Caki2 (cell line): ENCODE results near the gene NUDCD2. TPM values are rescaled to one million over a fixed set of nuclear protein-coding genes. Genes with fewer than 3 reads are reported as not detected.
"Not testable (repeated sequence)": the region's sequence is repeated elsewhere in the genome, so short reads cannot be mapped to it uniquely, and the experiment has no call there.

Source experiments
- DNase-seq: peaks from one replicate; pipeline ENCODE4 v3.0.0-alpha.2; 2015; ENCODE audit warnings: low read depth
- in situ Hi-C: cut with HindIII; loops from 2 replicates; pipeline ENCODE4 v1.10.0; 2016; ENCODE audit warnings: low sequenced_read_pairs, low pct_unique_long_range_greater_than_20kb, mixed read lengths
- total RNA-seq: library from RNA; depleted of rRNA; stranded (reverse); fragments of >200 nt; shearing (Covaris generic); gene quantifications from 2 replicates; pipeline ENCODE4 v1.2.3, GENCODE V29; 2014; ENCODE audit warnings: low replicate concordance

Gene NUDCD2
- total RNA-seq, 1 experiment from 2014 or later: 17.4 TPM

DNA sequence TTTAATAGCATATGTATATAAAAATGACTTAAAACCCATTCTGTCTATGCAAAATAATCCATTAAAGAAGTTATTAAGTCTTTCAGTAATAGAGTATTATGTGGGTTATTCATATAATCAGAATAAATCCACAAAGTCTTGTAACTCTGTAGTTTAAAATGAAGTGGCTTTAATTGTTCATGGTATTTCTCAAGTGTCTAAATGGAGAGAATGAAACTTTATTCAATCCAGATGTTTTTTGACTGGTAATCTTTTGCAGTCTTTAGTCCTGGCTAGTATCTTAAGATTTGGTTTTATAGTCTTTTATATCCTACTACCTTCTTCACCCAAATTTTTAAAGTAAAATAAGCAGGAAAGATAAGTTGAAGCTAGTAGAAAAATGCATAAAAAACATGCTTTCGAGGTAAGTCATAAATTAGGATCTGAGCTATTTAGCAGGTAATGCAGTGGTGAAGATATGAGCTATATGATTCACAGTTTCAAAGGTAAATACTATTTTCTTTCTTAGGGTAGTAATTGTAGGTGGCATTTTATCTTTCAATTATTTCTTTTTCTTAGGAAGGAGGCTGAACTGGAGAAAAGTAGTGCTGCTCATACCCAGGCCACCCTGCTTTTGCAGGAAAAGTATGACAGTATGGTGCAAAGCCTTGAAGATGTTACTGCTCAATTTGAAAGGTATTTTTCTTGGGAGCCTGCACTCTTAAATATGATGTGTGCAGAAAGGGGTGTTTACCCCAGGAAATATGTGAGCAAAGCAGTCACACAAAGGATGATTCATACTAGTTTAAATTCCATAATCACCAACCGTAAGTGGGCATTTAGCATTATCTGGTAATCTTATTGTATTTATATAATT, 18.5 kb upstream of the NUDCD2 start:
- no peak for DNase-seq
- in situ Hi-C loops: no loop called here

DNA sequence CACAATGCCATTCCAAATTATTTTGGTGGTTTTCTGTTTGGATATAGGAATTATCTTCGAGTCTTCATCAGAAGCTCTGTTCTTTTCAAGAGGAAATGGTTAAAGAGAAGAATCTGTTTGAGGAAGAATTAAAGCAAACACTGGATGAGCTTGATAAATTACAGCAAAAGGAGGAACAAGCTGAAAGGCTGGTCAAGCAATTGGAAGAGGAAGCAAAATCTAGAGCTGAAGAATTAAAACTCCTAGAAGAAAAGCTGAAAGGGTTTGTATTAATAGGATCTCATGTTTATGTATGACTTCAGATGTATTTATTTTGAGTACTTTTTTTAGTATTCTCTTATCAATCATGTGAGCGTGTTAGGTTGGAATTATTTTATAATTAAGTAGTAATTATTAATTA, 15.5 kb upstream of the NUDCD2 start:
- in situ Hi-C loops: no loop called here
- DNase-seq: no peak

DNA sequence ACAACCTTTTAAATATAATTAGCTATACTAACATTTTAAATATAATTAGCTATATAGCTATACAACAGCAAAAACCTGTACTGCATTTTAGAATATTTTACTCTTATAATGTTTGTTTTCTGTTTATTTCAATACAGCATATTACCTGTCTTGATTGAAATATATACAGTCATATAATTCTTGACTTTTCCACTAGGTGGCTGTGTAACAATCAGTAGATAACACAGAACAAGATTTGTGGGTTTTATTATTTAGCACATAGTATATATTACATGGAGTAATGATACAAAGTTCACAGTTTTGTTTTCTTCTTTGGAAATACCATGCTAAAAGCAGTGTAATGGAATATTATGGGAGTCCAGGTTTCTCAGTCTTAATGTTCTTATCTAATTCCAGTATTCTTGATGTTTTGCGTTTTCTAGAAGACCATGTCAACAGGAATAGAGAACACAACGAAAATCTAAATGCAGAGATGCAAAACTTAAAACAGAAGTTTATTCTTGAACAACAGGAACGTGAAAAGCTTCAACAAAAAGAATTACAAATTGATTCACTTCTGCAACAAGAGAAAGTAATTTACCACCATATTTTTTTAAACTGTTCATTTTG, 13.8 kb upstream of the NUDCD2 start:
- in situ Hi-C loops: no loop called here
- DNase-seq: no peak

DNA sequence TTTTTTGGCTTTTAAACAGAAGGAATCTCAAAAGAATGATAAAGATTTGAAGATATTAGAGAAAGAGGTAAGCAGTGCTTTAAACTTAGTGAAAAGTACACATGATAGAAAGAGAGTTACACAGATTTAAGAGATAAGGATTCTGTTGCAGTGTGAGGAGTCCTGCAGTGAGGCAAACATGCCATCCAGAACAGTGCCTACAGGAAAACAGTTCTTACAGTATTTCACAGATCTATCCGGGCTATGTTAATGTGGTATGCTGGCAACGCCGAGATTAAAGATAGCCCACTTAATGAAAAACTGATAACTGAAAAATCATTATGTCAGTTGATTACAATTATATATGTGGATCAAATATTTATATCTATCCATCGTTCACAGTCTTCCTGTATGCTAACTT, 7.8 kb upstream of the NUDCD2 start:
- DNase-seq: no peak
- in situ Hi-C loops: no loop called here

DNA sequence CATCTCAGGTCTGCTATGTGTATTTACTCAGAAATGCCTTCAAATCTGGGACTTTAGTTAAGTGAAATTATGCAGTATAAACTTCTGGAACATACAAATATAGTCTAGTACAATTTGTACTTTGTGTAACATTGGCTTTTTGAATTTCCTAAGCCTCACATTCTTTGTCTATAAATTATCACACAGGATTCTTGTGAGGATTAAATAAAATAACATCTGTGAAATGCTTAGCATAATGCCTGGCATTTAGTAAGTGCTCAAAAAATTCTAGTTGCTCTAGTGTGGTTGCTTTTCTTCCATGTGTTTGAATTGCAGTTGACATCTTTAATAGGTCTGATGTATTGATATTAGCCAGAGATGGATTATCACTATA, 3.1 kb upstream of the NUDCD2 start:
- in situ Hi-C loops: no loop called here

DNA sequence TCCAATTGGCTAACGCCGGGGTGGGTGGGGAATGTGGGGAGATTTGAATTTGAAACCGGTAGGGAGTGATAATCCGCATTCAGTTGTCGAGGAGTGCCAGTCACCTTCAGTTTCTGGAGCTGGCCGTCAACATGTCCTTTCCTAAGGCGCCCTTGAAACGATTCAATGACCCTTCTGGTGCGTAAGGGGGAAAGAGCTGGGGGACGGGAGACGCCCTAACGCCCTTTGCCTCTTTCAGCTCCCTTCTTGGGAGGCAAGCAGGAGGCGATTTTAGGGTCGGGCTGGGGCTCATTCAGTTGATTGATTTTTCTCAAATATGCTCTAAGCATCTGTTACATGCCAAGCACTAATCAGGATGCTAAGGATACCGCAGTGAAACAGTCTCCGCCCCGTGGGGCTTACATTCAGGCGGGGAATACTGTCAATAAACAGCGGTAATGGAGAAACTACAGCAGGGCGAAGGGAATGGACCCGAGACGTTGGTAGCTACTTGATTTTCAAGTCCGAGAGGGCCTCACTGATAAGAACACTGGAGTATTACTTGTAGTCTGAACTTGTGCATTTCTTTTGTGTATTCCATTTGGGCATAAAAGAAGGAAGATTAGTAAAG, 765 bp upstream of the NUDCD2 start, which contains the start of gene HMMR:
Gene HMMR, plus strand, starts transcription at position 71 of the 610 bp plus-strand sequence. Its CDS starts 61 bp downstream, at position 132.
- no peak for DNase-seq
- in situ Hi-C loops: no loop called here

More for the DNA sequence above, 3.1 kb upstream of the NUDCD2 start:
- no peak for DNase-seq

DNA sequence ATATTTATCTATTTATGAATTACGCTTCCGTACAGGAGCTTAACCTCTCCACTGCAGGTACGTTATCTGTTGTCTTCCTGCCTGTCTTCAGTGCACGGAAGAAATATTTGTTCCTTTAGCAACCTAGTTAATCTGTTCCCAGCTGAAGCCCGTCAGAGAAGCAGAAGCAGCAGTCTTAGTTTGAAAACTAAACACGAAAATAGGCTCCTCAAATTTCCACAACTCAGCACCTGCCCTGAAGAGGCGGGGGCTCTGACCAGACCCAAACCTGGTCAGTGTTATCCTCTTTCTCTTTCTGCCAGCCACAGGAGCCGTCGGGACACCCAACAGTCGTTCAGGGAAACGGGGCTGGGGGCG, 462 bp downstream of the NUDCD2 start:
- in situ Hi-C loops: no loop called here
- DNase-seq: no peak

DNA sequence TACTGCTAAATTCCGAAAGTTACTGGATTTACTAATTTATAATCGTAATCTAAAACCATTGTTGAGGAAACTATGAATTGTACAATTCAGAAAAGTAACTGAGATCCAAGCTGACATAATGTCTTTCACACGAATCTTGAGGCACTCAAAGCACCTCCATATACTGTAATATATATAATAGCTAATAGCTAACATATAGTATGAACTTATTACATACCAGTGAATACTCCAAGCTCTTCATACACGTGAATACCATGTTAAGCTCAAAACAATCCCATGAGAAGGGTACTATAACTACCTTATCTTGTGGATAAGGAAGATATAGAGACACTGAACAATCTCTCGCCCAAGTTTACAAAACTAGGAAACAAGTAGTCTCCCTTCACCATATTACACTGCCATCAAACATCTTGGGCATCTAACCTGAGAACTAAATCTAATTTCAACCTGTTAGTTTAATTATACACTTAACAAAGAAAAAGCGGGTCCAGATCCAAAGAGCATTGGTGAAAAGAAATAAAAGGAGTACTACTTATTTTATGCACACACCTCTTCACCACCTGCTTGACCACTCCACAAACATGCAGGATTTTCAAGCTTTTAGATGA, 1.0 kb downstream of the NUDCD2 start:
- in situ Hi-C loops: no loop called here
- DNase-seq: no peak

DNA sequence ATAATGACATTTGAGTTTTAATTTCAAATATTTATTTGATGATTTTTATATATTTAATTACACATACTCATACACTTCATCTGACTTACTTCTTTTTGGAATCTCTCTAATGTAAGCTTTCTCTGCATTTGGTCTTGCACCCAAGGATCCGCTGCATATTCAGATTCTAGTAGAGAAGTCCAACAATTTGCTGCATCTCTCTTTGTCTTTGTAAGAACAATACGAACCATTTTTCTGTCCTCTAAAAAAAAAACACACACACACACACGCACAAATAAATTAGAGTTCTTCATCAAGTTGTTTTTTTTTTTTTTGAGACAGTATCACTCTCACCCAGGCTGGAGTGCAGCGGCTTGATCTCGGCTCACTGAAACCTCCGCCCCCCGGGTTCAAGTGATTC, 3.1 kb downstream of the NUDCD2 start:
- DNase-seq: no peak
- in situ Hi-C loops: no loop called here

DNA sequence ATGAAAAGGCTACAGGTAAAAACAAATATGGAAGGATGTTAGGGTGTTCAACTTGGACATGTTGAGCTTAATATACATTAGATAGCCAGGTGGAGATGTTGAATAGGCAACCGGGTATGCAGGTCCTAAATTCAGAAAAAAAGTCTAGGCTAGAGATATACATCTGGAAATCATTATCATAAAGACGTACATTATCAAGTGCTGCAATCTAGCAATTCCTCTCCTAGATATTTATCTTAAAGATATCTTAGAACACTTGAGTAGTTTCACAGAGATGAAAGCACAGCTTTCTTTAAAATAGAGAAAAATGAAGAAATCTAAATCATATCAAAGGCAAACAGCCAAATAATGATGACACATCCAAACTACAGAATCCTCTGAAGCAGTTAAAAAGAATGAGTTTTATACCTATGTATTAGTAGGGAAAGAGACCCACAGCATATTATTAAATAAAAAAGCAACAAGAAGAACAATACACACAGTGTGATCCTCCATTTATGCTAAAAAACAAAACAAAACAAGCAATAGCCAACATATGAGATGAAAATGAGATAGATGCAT, 3.8 kb downstream of the NUDCD2 start:
- in situ Hi-C loops: no loop called here
- DNase-seq: no peak

DNA sequence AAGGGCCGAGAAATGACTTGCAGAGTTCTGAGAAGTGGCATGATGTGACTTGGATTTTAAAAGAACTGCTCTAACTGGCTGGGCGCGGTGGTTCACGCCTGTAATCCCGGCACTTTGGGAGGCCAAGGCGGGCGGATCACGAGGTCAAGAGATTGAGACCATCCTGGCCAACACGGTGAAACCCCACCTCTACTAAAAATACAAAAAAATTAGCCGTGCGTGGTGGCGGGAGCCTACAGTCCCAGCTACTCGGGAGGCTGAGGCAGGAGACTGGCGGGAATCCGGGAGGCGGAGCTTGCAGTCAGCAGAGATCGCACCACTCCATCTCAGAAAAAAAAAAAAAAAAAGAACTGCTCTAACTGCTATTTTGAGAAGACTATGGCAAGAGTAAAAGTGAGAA, 4.5 kb downstream of the NUDCD2 start:
- DNase-seq, in situ Hi-C loops: not testable (repeated sequence)

DNA sequence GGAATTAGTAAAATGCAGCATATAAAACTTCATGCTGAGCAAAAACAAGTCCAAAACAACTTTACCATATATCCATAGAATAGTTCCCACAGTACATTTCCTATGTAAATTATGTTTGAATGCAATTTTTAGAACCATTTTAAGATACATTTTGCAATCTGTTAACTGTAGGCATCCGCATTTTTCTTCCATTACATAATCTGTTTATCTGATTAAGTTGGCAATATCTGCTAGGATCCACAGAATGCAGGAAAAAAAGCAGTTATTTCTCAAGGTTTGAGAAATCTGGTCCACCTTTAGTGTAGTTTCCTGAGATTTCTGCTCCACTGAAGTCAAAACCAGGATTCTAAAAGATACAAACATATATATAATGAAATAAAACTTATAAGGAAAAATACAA, 6.2 kb downstream of the NUDCD2 start:
- in situ Hi-C loops: no loop called here
- no peak for DNase-seq

DNA sequence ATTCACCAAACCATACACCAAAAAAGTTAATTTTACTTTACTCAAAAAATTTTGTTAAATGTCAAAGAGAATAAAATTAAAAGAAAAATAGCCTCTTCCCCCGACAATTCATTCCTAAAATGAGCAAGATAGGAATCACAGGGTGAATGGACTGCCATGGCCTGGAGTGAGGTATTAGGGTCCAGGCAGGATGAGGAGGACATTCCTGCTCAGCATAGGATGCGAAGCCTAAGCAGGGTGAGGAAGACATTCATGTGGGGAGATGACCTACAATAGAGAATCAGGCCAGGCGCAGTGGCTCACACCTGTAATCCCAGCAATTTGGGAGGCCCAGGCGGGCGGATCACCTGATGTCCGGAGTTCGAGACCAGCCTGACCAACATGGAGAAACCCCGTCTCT, 8.4 kb downstream of the NUDCD2 start:
- in situ Hi-C loops: no loop called here
- no peak for DNase-seq

DNA sequence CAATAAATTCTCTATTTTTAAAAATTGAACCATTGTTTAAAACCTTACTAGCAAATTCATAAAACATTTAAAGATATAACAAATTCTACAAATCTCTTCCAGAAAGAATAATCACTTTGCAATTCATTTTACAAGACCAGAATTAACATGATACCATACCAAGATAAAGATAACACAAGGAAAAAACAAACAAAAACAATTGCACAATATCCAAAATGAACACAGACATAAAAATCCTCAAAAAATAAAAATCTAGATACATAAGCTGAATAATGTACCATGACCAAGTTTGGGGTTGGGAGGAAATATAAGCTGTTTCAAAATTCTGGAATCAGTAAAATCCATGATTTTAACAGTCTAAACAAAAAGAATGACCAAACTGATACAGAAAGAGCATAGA, 11.4 kb downstream of the NUDCD2 start:
- in situ Hi-C loops: no loop called here
- no peak for DNase-seq

DNA sequence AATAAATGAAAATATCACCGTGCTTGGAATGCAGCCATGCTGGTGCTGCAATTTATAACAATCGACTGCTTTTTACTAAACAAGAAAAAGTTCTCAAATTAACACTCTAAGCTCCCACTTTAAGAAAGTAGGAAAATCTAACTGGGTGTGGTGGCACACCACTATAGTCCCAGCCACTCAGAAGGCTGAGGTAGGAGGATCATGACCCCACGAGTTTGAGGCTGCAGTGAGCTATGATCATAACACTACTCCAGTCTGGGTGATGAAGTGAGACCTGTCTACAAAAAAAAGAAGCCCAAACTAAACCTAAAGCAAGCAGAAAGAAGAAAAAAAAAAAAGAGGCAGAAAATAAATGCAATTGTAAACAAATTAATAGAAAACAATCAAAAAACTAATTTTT, 12.0 kb downstream of the NUDCD2 start:
- in situ Hi-C loops: no loop called here
- DNase-seq: no peak

DNA sequence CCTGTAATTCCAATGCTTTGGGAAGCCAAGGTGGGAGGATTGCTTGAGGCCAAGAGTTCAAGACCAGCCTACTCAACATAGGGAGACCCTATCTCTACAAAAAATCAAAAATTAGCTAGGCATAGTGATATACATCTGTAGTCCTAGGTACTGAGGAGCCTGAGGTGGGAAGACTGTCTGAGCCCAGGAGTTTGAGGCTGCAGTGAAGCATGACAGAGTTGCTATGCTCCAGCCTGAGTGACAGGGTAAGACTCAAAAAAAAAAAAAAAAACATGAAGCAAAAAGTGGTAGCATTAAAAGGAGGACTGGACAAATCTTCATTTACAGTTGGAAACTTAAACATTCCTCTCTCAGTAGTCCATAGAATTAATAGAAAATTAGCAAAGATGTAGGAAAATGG, 12.7 kb downstream of the NUDCD2 start:
- peak; percentile 16 for DNase-seq
- in situ Hi-C loops: no loop called here

DNA sequence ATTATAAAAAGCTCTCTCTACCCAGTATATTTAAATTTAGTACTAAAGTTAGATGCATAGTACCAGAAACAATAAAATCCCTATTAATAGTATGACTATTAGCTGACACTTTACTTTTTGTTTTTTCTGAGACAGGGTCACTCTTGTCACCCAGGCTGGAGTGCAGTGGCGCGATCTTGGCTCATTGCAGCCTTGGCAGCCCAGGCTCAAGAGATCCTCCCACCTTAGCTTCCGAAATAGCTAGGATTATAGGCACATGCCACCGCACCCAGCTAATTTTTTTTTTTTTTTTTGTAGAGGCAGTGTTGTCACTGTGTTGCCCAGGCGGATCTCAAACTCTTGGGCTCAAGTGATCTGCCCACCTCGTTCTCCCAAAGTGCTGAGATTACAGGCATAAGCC, 14.6 kb downstream of the NUDCD2 start:
- DNase-seq: no peak
- in situ Hi-C loops: no loop called here

DNA sequence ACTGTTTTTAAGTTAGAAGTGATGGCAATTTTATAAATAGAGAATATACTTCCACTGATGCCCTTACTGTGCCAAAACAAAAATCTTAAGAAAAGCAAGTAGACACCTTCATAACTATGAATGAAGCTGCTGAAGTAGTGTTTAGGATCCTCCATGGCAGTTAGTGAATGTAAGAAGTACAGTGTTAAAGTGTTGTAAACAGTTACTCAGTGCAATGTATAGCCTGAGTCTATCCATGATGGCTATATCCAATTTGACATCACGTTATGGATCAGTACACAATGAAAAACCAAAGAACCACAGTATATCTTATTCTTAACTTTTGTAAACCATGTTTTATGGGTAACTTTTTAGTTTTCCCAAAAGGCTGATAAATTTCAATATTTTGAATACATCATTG, 15.4 kb downstream of the NUDCD2 start:
- DNase-seq: no peak
- in situ Hi-C loops: no loop called here

DNA sequence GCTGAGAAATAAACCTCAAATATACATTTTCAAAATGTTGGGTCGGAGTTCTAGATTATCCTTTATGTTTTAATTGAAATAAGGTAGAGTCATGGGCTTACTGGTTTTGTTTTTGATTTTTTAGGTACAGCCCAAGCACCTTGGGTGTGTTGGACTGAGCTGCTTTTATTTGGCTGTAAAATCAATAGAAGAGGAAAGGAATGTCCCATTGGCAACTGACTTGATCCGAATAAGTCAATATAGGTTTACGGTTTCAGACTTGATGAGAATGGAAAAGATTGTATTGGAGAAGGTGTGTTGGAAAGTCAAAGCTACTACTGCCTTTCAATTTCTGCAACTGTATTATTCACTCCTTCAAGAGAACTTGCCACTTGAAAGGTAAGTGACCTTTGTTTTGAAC, 18.9 kb downstream of the NUDCD2 start:
- in situ Hi-C loops: no loop called here
- no peak for DNase-seq
